22Rv1 (cell line): Measurements from ENCODE around the gene SND1.

Experiments used
- ZFX ChIP-seq: fragments of 450-650 bp; IDR thresholded peaks from 2 replicates; pipeline ENCODE4 v1.6.1; 2017; ENCODE audit warnings: antibody characterized with exemption, borderline replicate concordance
- TF ChIP-seq, protein P1 (sequence below): fragments of 450-650 bp; IDR thresholded peaks from 2 replicates; pipeline ENCODE4 v1.5.1; 2017; ENCODE audit warnings: mild to moderate bottlenecking

- TF ChIP-seq, protein P1, sequence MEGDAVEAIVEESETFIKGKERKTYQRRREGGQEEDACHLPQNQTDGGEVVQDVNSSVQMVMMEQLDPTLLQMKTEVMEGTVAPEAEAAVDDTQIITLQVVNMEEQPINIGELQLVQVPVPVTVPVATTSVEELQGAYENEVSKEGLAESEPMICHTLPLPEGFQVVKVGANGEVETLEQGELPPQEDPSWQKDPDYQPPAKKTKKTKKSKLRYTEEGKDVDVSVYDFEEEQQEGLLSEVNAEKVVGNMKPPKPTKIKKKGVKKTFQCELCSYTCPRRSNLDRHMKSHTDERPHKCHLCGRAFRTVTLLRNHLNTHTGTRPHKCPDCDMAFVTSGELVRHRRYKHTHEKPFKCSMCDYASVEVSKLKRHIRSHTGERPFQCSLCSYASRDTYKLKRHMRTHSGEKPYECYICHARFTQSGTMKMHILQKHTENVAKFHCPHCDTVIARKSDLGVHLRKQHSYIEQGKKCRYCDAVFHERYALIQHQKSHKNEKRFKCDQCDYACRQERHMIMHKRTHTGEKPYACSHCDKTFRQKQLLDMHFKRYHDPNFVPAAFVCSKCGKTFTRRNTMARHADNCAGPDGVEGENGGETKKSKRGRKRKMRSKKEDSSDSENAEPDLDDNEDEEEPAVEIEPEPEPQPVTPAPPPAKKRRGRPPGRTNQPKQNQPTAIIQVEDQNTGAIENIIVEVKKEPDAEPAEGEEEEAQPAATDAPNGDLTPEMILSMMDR, result no peak
- no peak for TF ChIP-seq ZFX
Measured at GRCh38 chr7:128066395-128066794, 414.4 kb downstream of the SND1 start.
